PC-3 (cell line): Measurements from ENCODE around the gene NCOA7.

Experiments used
- EZH2 ChIP-seq: fragments of 300-600 bp; sonication (generic); IDR thresholded peaks from one replicate; pipeline ENCODE4 v1.6.1; 2017; ENCODE audit warnings: antibody characterized with exemption, mild to moderate bottlenecking, low read length; ENCODE audit not compliant: unreplicated experiment
- TF ChIP-seq, protein P1 (sequence below): fragments of 300-600 bp; sonication (generic); conservative IDR thresholded peaks from 2 replicates; pipeline ENCODE4 v1.5.1; 2017; ENCODE audit warnings: antibody characterized with exemption, low read depth, mild to moderate bottlenecking, low read length

DNA sequence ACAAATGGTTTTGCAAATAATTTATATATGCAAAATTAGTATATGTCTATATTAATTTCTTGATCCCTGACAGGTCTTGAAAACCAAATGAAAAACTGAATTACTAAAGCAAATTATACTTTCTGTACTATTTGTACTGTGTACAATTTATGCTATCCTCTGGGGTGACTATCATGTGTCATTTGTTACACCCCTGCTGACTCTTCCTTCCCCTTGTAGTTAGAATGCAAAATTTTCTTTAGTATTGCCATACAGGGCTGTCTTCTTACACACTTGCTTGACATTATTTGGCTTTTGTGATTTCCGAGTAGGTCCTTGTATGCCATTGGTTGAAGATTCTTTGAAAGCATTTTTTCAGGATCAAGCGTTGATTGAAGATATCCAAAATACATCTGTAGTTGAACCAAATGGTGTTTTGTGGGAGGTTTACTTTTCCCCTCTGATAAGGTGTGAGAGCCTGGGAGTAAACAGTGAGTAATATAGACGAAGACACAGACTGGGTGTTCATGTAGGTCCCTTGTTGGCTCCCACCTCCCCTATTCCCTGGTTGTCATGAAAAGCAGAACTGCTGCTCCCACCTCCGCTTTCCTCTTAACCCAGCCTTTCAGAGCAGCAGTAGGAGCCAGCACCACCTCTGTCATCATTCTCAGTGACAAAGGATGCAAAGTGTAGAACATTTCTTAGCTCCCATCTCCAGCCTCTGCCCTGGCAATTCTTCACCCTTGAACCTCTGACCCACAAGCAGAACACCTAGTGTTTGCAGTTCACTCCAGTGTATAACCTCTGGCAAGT, 29.0 kb downstream of the NCOA7 start:
- TF ChIP-seq, protein P1, sequence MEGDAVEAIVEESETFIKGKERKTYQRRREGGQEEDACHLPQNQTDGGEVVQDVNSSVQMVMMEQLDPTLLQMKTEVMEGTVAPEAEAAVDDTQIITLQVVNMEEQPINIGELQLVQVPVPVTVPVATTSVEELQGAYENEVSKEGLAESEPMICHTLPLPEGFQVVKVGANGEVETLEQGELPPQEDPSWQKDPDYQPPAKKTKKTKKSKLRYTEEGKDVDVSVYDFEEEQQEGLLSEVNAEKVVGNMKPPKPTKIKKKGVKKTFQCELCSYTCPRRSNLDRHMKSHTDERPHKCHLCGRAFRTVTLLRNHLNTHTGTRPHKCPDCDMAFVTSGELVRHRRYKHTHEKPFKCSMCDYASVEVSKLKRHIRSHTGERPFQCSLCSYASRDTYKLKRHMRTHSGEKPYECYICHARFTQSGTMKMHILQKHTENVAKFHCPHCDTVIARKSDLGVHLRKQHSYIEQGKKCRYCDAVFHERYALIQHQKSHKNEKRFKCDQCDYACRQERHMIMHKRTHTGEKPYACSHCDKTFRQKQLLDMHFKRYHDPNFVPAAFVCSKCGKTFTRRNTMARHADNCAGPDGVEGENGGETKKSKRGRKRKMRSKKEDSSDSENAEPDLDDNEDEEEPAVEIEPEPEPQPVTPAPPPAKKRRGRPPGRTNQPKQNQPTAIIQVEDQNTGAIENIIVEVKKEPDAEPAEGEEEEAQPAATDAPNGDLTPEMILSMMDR, result no peak
- no peak for TF ChIP-seq EZH2
